NOMO-1 treated with DMSO at 0.1 percent for 48 hours (cell line): ENCODE data around the gene CETN2.
"Not testable (repeated sequence)": the region's sequence is repeated elsewhere in the genome, so short reads cannot be mapped to it uniquely, and the experiment has no call there.

Experiments
- DNase-seq: peaks from one replicate; lab custom pipeline; 2025; ENCODE audit not compliant: unreplicated experiment; lab: John Stamatoyannopoulos, UW

CETN2 gene

DNA sequence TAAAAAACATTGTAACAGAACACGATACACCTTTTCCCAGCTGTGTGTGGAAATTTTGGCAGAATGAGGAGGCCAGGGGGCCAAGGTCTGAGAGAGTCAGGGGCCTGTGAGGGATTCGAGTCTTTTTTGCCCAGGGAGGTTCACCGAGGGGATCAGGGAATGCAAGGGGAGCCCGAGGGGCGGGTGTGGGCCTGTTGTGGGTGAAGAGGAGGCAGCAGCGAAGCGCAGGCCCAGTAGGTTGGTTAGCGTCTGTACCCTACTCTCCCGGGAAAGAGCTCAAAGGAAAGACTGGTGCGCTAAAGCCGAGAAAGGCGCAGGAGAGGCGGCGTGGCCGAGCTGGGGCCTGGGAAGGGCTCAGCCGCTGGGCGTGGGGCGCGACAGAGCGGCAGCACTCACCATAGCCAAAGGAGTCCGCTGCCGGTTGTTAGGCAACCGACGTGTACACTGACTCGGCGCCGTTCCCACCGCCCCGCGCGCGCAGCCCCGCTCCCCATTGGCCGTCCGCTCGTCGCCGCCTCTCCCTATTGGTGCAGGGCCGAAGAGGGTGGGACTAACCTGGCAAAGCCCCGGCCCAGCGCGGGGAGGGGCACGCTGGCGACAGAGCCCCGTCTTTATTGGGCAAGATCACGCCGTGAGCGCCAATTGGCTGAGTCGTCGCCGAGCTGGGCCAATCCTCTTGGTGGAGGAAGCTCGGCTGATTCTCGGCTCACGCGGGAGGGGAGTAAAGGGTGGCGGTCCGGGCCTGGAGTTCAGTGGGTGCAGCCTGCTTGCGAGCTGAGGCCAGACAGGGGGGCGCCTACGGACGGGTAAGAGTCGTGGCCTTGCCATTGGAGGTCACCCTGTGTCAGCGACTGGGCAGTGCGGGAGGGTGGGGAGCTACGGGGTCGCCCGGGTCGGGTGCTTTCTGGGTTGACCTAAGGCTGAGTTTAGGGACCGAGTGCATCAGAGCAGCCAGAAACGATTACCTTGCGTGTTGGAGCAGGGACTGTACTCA, at the start of gene CETN2, which contains the start of gene NSDHL:
Gene CETN2, minus strand, starts transcription at position 446 of the 994 bp plus-strand sequence. Its CDS starts 47 bp downstream, at position 399.
Gene NSDHL, plus strand, starts transcription at position 752 of the 994 bp plus-strand sequence. CDS start 15,262 bp downstream, outside the sequence.
- DNase-seq = peak; percentile 87

GRCh38 chrX:152878976-152879755, 48.6 kb upstream of the CETN2 start:
- DNase-seq = no peak

DNA sequence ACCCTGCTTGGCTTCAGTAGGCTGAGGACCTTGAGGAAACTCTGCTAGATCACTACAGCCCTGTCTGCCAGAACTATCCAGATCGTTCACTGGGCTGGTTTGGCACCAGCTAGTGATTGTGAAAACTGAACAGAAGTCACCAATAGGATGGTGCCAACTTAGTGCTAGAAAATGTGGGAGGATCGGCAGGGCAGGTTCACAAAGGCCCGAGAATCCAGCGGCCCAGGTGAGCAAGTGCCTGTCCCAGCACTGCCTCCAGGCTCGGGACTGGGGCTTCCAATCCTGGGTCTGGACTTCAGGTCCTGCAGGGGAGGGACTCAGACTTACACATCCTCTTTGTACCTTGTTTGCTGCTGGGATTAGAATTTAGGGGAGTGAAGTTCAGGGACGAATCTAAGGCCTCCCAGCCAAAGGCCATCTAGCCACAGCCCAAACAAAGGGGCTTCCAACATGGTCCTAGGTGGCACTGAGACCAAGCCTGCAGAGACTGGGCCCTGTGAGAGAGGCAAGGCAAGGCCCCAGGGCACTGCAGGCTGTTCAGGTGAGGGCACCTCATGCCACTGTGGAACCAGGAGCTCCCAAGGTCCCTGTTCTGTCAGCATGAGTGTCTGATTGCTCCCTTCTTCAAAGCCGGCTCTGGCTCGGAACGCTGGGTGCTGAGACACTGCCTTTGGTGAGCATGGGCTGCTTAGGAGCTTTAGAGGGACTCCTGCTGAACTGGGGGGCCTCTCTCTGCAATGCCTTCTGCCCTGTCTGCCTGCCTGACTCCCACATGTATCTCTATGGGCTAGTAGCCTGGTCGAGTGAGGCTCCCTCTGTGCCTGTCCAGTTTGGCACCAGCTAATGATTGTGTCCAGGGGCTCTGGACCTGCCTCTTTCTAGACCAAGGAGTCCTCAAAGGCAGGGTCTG, 46.6 kb upstream of the CETN2 start:
- no peak for DNase-seq

DNA sequence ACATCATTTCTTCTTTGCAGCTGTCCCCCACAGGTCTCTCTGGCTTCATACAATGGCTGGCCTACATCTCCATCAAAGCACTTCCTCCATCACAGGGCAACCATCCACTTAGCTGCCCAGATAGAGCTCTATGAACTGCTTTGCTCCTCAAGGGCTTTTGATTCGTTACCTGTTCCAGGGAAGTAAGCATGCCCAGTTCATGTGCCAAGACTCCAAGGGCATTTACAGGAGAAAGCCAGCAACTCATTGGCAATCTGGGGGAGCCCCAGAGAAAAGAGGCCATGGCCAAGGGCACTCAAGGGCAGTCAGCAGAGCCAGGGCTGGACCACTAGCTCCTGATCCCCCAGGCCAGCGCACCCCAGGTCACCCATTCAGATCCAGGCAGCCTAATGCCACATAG, 42.8 kb upstream of the CETN2 start:
- DNase-seq = no peak

DNA sequence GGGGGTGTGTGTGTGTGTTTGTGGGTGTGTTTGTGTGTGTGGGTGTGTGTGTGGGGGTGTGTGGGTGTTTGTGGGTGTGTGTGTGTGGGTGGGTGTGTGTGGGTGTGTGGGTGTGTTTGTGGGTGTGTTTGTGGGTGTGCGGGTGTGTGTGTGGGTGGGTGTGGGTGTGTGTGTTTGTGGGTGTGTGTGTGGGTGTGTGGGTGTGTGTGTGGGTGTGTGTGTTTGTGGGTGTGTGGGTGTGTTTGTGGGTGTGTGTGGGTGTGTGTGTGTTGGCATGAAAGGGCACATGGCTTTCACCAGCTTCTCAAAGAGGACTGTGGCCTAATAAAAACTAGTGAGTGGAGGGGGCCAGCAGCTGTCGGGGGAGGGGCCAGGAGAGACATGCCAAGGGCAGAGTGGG, 42.0 kb upstream of the CETN2 start:
- no peak for DNase-seq

GRCh38 chrX:152871260-152871659, 40.7 kb upstream of the CETN2 start:
- no peak for DNase-seq

DNA sequence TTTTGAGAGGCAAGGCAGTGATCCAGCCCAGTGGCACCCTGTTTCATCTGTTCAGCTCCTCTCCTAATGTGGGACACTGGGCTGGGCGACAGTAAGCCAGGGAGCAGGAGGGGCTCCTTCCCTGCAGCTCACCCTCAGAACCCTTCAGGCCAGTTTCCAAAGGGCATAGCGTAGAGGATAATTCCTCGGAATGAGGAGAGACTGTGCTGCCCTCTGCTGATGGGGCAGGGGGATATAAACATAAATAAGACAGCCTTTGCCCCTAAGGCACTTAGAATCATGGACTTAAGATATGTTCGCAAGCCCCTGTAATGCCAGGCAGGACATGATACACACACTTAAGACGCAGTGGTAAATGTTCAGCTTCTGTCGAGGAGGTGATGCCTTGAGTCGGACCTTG, 39.4 kb upstream of the CETN2 start:
- DNase-seq = no peak

GRCh38 chrX:152866386-152866785, 35.8 kb upstream of the CETN2 start:
- no peak for DNase-seq

GRCh38 chrX:152865232-152865920, 34.8 kb upstream of the CETN2 start:
- no peak for DNase-seq

GRCh38 chrX:152861826-152862225, 31.3 kb upstream of the CETN2 start:
- DNase-seq = no peak

- no peak for DNase-seq
Measured at GRCh38 chrX:152861116-152861515, 30.6 kb upstream of the CETN2 start.

DNA sequence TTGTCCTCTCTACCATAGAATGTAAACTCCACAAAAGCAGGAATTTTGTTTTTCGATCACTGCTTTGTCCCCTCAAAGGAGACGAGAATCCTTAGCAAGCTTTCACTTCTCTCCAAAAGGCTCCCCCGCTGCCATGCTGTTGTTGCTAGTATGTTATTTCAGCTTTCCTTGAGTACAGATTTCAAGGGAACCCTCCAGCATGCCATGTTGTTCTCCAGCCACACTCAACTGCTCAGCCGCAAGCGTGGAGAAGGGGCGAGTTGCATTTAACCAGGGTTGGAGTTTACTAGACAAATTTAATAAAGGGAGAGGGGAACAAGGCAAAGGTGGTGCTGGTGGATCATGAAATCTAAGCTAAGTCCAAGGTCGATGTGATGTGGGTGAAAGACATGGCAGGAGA, 23.4 kb upstream of the CETN2 start:
- DNase-seq = no peak

- DNase-seq = no peak
Measured at GRCh38 chrX:152850465-152850864, 19.9 kb upstream of the CETN2 start.

DNA sequence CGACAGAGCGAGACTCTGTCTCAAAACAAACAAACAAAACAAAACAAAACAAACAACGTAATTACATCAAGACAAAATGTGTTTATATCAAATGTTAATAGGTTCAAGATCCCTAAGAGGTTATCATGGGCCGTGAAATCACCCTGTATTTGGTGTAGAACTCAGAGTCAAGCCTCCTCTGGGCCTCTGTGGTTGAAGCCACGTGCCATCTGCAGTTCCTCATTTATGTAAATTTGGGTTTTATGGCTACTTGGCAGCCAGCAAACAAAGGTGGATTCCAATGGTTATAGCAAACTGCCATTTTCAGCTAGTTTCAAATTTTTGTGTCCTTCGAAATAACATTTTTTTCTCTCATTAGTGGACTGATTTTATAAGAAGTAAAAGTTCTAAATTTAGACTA, 16.7 kb upstream of the CETN2 start:
- DNase-seq = peak; percentile 33

- no peak for DNase-seq
Measured at GRCh38 chrX:152845618-152846240, 15.2 kb upstream of the CETN2 start.

DNA sequence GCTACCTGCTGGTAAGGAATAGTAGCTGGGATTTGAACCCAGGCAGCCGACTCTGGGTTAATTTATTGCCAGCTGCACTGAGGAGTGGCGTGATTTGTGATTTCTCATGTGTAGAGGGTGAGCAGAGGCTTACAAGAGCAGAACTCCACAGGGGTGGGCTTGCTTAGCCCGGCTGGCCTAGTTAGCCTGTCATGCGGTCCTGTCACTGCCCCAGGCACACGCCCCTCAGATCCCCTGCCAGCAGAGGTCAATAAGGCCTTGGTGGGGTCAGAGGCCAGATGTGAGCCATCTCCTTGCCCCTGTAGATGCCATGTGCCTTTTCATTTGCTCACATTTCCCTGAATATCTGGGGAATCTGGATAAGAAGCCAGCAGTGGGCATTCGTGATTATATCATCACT, 13.7 kb upstream of the CETN2 start:
- no peak for DNase-seq

DNA sequence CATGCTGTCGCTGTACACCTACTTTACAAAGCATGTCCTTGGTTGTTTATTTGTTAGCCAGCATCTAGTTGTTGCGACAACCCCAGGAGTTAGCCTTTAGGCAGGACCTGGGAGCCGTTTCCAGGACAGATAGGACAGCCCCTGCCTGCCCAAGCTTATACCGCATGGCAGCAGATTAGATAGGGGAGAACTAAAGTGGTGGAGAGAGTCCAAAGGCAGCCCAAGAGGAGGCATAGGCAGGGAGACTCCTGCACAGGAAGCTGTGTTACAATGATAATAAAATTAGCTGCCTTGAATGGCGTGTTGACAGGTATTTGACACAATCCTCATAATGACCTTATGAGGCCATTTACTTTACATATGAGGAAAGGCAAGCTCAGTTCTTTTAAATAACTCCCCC, 13.3 kb upstream of the CETN2 start:
- no peak for DNase-seq

- no peak for DNase-seq
Measured at GRCh38 chrX:152842772-152843338, 12.3 kb upstream of the CETN2 start.

DNA sequence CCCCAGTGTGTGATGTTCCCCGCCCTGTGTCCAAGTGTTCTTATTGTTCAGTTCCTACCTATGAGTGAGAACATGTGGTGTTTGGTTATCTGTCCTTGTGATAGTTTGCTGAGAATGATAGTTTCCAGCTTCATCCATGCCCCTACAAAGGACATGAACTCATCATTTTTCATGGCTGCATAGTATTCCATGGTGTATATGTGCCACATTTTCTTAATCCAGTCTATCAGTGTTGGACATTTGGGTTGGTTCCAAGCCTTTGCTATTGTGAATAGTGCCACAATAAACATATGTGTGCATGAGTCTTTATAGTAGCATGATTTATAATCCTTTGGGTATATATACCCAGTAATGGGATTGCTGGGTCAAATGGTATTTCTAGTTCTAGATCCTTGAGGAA, 4.9 kb upstream of the CETN2 start:
- DNase-seq = not testable (repeated sequence)
